ENCODE data around the gene RNF144A.

Gene RNF144A

DNA sequence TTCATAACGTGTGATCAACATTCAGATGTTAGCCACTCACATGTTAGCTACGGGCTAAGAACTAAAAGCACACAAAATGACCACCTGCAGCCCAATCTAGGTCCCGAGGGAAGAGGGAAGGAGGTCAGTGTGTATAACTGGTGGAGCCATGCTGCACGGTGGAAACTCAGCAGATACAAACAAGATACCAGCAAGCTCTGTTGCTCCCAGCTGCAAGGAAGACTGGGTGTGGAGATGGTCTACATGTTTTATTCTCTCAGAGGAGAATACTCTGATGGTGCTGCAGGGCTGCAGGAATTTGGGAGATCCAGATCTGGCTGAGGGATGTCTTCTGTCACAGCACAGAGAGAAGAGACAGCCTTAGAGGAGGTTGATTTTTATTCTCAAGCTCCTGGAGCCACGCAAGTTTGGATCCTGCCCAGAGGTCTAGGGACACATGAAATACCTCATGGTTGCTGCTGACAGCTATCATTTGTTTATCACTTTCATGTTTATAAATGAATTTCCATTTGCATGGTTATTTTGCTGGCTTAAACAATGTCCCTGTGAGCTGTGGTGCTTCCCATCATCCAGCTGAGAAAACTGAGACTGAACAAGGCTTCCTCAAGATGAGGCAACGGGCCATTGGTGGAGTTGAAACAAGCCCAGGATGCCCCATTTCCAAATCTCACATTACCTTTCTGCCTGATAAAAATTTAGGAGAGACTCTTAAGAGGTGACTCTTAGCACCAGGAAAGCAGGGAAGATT, 30.9 kb downstream of the RNF144A start:
- no peak for DNase-seq (ENCODE audit: low read depth in 2 of 2)

DNA sequence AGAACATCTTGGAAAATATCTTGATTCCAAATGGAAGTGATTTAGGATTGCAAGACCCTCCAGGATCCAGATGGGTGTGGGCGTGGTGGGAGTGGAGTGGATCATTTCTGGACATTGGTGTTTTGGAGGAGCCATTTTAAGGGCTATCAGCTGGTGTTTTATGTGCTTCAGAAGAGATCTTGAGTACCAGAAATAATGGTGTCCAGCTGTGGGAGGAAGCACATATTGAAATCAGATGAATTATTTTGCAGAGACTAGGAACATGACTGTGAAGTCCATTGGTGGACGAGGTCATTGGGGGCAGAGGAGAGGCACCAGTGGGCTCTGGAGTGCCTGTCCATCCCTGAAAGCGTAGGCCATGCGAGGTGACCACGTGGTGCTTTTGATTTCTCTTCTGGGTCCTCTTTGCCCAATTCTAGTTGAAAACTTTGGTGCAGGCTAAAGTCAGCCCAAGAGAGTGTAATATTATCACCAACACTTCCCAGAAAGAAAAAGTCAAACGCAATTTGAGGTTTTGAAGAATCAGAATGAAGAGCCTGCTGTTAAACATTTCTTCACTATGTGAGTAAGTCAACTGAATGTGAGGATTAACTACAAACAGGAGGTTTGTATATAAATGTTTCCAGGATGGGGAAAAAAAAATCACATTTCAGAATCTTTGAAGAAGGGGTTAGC, 31.6 kb downstream of the RNF144A start:
- DNase-seq (ENCODE audit: low read depth in 2 of 2): no peak

DNA sequence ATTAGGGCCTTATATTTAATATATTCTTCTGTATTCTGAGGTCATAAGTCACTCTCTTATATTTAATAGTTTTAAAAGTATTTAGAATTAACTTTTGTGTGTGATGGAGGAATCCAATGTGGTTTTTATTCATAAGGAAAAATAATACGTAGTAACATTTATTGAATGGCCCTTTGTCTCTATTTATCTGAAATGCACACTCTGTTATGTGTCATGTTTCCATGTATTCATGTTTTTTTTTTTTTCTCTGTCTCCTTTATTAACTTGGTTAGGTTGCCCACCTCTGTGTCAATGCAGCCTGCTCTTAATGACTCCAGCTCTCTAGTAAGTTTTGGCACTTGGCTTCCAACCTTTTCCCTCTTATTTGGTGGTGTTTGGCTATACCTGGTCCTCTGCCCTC, 33.8 kb downstream of the RNF144A start:
- no peak for DNase-seq (ENCODE audit: low read depth in 2 of 2)

DNA sequence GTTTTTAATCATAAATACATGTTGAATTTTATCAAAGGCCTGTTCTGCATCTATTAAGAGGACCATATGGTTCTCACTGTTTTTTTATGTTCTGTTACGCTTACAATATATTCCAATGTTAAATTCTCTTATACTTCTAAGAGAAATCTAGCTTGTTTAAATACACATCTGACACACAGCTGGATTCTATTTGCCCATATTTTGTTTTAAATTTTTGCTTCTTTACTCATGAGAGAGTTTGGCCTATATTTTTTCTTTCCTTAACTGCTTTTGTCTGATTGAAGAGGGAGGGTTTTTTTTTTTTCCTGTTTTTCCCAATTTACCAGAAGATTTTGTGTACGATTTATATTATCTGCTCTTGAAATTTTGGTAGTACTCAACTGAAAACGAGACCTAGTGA, 34.9 kb downstream of the RNF144A start:
- DNase-seq (ENCODE audit: low read depth in 2 of 2): no peak

DNA sequence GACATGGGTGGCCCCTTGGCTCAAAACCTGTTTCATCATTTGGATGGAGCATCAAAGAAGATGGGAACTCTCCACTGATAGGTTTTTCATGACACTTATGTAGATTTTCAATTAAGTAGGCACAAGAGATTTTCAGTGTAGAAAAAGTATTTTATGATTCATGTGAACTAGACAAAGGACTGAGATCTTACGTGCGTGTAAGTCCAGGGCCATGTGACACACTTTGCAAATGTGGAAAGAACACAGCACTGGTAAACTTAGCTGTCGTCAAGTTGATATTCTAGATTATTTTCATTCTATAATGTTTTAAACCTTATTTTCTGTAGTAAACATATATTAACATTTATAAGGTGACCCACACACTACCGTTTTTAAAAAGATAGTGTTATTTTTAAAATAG, 37.4 kb downstream of the RNF144A start:
- no peak for DNase-seq (ENCODE audit: low read depth in 2 of 2)

DNA sequence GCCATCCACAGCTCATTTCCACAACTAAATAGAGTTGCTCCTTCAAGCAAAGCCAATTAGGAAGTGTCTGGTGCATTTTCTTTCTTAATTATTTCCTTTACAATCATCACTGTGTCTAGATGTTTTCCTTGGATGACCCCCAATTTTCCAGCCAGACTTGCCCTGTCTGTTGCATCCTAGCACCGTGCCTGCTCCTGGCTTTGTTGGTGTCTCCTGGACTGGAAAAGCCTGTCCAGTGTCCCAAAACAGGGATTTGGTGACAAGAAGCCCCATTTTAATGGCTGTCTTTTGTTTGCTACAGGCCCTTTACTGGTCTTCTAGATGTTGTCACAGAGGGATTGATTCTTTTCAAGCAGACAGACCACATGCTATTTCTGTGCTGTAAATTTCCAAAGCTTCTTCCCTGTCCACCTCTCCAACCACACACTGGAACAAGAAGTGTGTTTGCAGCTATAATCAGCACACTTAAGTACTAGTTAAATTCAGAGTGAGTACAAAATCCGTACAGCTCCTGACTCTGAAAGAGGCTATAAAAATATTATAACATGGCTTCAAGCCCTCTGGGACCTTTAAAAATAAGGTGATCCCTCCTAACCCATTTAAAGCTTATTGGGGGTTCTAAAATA, 38.4 kb downstream of the RNF144A start:
- DNase-seq (ENCODE audit: low read depth in 2 of 2): no peak

DNA sequence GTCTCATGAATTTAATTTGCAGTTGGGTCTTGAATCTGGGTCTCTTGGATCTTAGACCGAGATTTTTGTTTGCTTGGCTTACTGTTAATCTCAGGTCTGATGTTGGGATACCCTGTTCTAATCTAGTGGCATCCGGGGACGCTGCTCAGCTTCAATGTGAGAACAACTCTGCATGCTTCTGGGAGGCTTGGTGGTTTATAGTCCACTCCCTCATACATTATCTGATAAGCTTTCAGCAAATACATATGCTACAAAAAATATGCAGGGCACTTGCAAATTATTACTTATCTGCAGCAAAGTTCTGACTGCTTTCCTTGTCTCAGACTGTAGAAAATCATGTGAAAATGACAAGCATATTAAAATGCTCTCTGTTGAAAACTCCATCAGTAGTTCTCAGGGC, 39.4 kb downstream of the RNF144A start:
- no peak for DNase-seq (ENCODE audit: low read depth in 2 of 2)

DNA sequence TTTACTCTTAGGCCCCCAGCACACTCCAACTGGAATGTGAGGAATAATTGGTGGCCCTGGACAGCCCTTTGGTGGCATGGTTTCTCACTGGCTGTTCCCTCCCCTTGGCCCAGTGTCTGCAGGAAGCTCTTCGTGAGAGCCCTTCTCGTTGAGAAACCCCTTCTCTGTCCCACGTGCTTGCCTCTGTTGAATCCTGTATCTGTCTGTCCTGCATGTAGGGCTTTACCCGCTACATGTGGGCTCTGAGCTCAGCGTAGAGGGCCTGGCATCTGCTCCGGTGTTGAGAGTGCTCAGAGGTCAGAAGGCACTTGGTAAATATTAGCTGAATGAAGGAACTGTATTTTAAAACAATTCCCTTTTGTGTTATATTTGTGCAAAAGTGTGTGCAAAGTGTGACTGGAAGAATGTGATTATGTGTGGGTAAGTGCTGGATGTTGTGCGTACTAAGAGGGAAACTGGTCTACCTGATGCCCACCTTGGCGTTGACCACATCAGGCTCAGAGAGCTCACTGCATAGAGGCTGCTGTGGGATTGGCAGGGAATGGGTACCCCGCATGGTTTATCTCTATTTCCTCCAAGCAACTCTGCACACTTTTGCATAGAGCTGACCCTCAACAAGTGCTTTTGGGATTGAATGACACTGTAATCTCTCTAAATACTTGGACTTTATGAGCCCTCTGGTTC, 40.0 kb downstream of the RNF144A start:
- DNase-seq (ENCODE audit: low read depth in 2 of 2): no peak

DNA sequence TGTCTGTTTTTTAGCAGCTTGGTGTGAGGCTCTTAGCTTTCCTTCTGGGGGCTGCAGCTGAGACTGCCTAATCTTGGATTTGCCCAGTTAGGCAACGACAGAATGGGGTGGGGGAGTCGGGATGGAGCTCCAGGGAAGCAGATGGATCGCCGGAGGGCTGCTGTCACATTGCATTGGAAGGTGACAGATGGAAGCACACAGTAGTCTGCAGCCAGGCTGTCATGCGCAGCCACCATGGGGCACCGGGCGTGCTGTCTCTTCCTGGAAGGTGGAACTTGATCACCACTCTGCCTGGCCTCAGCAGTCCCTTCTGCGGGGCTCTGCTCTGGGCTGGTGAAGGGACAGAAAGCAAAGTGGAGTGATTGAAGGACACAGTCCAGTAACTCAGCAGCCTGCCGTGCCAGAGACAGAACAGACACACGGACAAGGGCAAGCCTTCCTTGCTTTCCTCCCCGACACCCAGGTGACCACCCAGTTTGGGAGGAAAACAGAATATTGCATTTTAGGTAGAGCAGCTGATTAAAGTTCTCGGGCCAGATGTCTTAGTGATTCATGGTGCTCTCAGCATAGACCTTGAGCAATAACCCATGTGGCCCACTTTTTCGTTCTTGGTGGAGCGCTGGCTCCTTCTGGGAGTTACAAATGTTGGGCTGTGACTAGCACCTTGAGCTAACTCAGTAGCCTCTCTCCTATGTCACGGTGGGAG, 40.9 kb downstream of the RNF144A start:
- DNase-seq (ENCODE audit: low read depth in 2 of 2): no peak

DNA sequence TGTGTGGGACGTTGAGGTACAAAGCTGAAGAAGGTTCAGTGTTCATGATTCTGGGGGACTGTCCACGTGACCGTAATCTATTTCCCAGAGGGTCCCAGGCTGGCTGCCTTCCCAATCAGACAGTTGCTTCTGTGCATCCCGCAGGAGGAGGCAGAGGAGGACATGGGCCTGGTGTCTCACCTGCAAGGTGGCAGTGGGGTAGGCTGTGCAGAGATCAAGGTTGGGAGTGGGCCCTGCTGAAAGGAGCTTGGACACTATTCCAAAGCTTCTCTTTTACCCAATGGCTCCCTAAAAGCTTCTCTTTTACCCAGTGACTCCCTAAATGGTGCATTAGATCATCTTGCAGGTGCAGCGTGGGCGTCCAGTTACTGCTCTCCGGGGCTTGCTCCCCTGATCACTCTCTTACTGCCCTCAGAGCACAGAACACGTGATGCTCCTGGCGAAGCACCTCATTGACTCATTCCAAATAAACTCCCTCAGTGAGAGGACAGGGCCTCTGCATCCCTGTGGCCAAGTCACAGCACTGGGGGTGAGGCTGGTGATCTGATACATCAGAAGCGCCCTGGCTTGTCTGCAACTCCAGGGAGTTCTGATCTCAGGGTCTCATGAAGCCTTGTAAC, 41.5 kb downstream of the RNF144A start:
- no peak for DNase-seq (ENCODE audit: low read depth in 2 of 2)

DNA sequence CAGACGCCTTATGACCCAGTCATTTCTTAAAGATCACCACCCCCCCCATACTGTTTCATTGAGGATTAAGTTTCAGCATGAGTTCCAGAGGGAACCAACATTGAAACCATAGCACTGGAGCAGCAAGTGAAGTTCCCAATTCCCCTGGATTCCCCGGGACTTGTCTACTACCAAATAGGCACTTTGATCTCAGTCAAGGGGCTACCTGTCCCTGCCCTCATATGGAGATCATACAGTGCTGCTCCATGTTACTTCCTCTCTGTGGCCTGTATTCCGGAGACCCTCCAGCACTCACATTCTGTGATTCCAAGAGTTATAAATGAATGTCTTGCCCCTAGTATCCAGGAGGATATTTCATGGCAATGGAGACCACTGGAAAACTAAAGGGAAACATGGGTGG, 42.5 kb downstream of the RNF144A start:
- no peak for DNase-seq (ENCODE audit: low read depth in 2 of 2)

DNA sequence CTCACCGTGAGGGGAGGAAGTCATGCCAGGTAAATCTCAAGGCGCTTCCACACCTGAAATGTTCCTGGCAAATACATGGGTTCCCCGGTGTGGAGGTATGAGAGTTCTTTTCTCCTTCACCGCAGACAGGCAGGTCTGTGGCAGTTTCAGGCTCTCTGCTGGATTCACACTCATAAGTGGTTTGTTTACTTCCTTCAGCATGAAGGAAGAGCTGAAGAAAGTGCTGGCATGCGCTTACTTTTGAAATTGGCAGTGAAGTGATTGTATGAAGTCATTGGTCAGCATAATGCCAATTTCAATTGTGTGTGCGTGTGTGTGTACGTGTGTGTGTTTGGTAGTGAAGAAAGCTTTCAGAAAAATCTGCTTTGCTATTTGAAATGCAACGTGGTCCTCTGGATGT, 43.4 kb downstream of the RNF144A start:
- DNase-seq (ENCODE audit: low read depth in 2 of 2): no peak

DNA sequence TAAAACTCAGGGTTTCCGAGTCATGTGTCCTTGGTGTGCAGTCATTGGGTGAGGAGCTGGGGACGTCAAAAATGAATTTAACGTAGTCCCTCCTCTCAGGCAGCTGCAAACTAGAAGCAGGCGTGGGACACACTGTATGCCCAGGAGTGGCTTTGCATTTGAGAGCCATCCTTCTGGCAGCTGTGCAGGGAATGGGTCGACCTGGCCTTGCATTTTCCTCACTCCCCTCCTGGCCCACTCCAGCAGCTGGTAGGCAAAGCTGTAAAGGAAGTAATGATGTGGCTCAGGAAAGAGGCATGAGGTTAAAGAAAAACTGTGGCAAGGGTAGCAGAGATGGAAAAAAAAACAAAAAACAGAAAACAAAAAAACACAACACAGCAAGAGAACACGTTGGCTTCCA, 46.5 kb downstream of the RNF144A start:
- DNase-seq (ENCODE audit: low read depth in 2 of 2): no peak

DNA sequence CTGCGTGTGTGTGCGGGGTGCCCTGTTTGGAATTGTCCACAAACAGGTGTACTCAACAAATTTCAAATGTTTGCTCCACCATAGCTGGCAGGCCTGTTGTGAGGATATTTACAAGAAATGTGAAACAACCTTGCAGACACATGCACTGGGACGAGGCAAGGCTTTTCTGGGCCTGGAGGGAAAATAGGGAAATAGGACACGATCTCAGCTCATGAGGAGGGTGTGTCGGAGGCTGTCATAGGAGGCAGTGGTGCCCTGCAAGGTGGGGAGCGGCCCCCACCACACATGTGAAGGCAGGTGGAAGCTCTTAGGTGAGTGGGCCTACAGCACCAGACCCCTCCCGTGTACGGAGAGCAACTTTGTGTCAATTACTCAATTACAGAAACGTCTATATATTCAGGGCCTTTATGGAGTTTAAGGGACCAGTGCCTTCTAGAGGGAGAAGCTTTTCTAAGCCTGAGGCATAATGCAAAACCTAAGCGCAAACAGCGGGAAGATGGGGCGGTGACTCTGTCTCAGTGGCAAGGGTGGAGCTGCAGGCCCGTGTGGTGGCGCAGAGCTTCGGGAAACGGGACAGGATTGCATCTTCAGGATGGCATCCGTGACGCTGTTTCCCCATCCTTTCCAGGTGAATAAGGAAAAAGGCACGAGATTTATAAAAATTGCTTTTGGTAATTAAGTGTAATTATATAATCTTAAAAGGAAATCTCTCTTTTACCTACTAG, 48.0 kb downstream of the RNF144A start:
- DNase-seq (ENCODE audit: low read depth in 2 of 2): no peak

DNA sequence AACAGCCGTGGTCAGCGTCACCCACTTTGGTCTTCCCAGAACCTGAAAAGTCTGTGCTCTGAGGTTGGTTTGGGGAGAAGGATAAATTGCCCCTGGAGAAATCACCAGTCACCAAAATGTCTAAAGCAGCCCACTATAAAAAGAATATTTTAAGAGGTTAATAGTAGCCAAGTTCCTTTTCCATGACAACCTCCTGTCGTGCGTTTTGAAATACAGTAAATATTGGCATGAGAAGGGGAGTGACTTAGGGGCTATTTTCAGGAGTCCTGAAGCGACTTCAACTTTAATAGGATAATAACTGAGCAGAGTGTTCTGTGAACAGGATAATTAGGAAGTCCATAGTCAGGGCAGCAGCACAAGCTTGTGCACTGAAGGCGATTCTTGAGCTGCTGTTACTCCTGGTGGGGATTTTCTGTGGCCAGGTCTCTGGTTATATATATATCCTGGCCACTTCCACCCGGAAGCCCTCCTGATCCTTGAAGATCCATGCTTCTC, 49.3 kb downstream of the RNF144A start:
- DNase-seq (ENCODE audit: low read depth in 2 of 2): no peak

DNA sequence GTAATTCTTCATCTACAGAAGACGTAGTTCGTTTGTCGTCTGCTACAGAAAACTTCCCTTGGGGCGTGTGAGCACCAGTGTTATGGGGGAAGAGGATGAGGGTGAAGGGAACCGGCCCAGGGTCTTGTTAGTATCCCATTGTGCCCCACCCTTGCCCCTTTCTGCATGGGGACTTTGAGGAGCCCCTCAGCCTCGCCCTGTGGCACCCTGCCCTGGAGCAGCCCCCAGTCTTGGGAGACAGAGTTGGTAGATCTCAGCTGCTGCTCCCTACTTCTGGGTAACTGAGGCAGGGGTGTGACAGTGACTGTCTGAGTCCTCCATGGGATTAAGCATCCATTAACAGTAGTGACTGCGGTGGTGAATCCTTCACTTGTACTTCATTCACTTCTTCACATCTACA, 50.1 kb downstream of the RNF144A start:
- DNase-seq (ENCODE audit: low read depth in 2 of 2): no peak

DNA sequence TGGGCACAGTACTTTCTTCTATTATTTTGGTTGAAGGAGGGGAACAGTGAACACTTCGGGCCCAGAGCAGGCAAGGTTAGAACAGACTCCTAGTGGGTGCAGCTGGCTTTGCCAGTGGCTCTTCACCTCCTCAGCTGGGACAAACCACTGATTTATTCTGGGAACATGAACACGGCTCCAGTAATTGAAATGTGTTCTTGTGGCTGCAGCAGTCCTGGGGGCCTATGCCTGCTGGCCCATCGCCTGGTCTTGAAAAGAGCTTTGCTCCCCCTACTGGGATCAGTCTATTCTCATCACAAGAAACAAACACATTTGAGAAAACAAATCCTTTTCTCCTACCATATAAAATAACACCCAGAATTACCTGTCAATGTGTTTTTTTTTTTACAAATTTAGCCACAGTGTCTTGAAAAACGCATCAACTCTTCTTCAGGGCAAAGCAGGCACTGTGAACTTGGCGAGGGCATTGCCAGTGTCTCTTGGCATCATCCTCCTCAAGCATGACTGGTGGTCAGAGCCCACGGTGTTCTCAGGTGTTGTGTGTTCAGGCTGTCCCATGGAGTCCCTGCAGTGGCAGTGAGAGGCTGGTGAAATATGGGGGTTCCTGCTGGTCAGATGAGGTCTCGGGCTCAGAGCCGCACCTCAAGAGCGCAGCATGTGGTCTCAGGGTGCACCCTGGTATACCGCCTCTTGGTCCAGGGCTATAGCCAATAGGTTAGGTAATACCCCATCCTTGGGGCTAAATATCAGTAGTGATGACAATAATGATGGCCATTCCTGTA, 51.3 kb downstream of the RNF144A start:
- DNase-seq (ENCODE audit: low read depth in 2 of 2): no peak

DNA sequence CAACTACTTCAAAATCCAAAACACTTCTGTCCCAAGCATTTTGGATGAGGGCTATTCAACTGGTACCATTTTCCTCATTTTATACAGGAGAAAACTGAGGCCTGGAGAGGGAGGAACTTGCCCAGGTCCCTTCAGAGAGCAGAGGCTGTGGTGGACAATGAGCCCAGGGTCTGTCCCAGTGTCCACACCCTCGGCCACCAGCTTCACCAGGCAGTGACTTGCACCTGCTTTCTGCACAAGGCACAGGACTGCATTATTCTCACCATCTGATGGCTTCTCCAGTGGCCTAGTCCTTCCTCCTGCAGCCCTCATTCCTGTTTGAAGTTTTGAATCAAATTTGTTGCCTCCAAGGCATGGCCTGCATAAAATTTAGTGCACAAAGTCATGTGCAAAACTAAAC, 53.3 kb downstream of the RNF144A start:
- no peak for DNase-seq (ENCODE audit: low read depth in 2 of 2)

DNA sequence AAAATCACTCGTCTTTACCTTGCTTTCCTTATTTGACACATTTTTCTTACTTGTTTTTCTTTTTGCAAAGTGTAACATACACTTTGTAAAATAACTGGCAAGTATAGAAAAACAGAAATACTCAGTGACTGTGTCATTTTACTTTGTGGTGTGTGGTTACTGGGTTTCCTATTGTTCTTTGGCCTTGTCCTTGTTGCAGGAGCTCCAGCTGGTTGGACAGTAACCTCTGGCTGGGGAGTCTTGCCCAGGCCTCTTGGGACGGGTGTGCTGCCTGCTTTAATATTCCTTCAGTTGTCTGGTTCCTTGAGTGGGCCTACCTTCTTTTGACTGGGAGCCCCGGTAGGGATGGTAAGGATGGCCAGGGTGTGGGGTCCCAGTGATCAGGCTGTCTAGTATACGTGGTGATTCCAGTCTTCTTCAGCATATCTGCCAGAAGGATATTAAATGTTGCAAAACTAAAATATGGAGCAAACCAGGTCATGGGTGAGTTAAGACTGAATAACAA, 53.8 kb downstream of the RNF144A start:
- DNase-seq (ENCODE audit: low read depth in 2 of 2): no peak

DNA sequence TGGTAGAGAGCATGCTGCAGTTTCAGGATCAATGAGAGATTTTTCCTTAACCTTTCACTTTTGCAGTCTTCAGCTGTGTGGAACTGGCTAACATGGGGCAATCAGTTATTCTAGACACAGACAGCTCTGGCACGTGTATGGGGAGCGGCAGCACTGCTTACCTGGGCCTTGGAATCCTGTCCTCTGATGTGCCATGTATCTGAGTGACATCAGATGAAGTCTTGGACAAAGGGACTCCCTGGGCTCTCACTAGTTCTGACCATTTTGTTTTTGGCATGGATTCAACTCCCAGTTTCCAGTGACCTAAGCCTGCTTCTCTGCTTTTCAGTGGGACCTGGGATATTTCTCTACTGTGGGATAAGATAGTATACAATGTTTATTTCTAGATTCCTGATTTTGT, 54.3 kb downstream of the RNF144A start:
- no peak for DNase-seq (ENCODE audit: low read depth in 2 of 2)

Measured in stimulated activated CD4-positive, alpha-beta T cell treated with anti-CD3 and anti-CD28 coated beads, Interleukin-1b, Interleukin-23, amount 100 ng/mL, for 4 hours (primary cell).